Spleen (tissue), 11 donors: ENCODE results near the gene GALNT12. TPM values are rescaled to one million over a fixed set of nuclear protein-coding genes. Genes with fewer than 3 reads are reported as not detected.

Experiments used
- DNase-seq: peaks from one replicate; pipeline ENCODE4 v3.0.0-alpha.2; 2020
- H3K27ac ChIP-seq, 8 donors: fragments of 200-600 bp; sonication (generic) in 7 of 8; 1 replicate in 4 of 8; 2 replicates in 4 of 8; pipeline versions ENCODE4 v1.5.0 to v1.8.0; 2016 to 2021; ENCODE audit warnings: inconsistent platforms in 4 of 8, mild to moderate bottlenecking in 4 of 8, moderate library complexity in 1 of 8
- H3K27me3 ChIP-seq, 7 donors: fragments of 200-600 bp; sonication (generic) in 6 of 7; replicated peaks in 1 of 7; 1 replicate in 4 of 7; 2 replicates in 3 of 7; pipeline versions ENCODE4 v1.5.0 to v1.8.0; 2016 to 2021; ENCODE audit warnings: inconsistent platforms in 3 of 7, mild to moderate bottlenecking in 1 of 7
- H3K36me3 ChIP-seq, 6 donors: fragments of 200-600 bp; sonication (generic) in 5 of 6; 1 replicate in 4 of 6; 2 replicates in 2 of 6; pipeline versions ENCODE4 v1.5.0 to v1.8.0; 2016 to 2021; ENCODE audit warnings: inconsistent platforms in 2 of 6
- H3K4me1 ChIP-seq, 6 donors: fragments of 200-600 bp; sonication (generic) in 5 of 6; 1 replicate in 3 of 6; 2 replicates in 3 of 6; pipeline versions ENCODE4 v1.5.0 to v1.8.0; 2016 to 2021; ENCODE audit warnings: inconsistent platforms in 3 of 6
- H3K4me3 ChIP-seq, 8 donors: fragments of 200-600 bp; sonication (generic) in 7 of 8; 1 replicate in 4 of 8; 2 replicates in 4 of 8; pipeline versions ENCODE4 v1.5.0 to v1.8.0; 2016 to 2021; ENCODE audit warnings: inconsistent platforms in 4 of 8, mild to moderate bottlenecking in 4 of 8, moderate library complexity in 2 of 8
- H3K9me3 ChIP-seq, 8 donors: fragments of 200-600 bp; sonication (generic) in 7 of 8; 1 replicate in 4 of 8; 2 replicates in 4 of 8; pipeline versions ENCODE4 v1.5.0 to v1.8.0; 2016 to 2021; ENCODE audit warnings: inconsistent platforms in 4 of 8
- POLR2A ChIP-seq, 3 donors: fragments of 450-650 bp; IDR thresholded peaks; one replicate each; pipeline ENCODE4 v1.5.1; 2017; ENCODE audit warnings: antibody characterized with exemption in 3 of 3, mild to moderate bottlenecking in 1 of 3
- POLR2AphosphoS5 ChIP-seq, 3 donors: sonication (generic); formaldehyde crosslinking; IDR thresholded peaks; one replicate each; pipeline ENCODE4 v1.5.1; 2017; ENCODE audit warnings: antibody characterized with exemption in 3 of 3
- WGBS, 5 donors: extraction: QIAGEN DNeasy Blood & Tissue Kit in 3 of 5; methylation state at CpG; one replicate each; pipeline versions ENCODE4 v1.1.5 to v1.1.7; 2013 to 2018; 5-methylcytosine and 5-hydroxymethylcytosine counted together
- intact Hi-C: fragments of 100-400 bp; cut with DNase I; formaldehyde crosslinking; loops from one replicate; pipeline ENCODE4 v1.15.0; 2023; ENCODE audit warnings: low total_unique reads
- polyA plus RNA-seq, 3 donors: library from polyadenylated mRNA; stranded (reverse); fragments of 200-250 nt; gene quantifications; one replicate each; pipeline ENCODE4 v1.2.1, GENCODE V29; 2013
- total RNA-seq, 7 donors: library from RNA; depleted of rRNA in 3 of 7; stranded (reverse); fragments of >200 nt in 3 of 7; fragmentation: NEBNext Ultra II Directional in 4 of 7; extraction: Animal tissue kit (Norgen Biotek cat#: 25700) in 4 of 7; gene quantifications; one replicate each; pipeline versions ENCODE4 v1.1.0 to v1.2.1, GENCODE V29; 2016 to 2021
- TF ChIP-seq, protein P1 (sequence below), 11 experiments: fragments of 200-600 bp in 7 of 11; fragments of 450-650 bp in 4 of 11; sonication (generic) in 4 of 11; IDR thresholded peaks in 8 of 11; conservative IDR thresholded peaks in 3 of 11; 1 replicate in 7 of 11; 2 replicates in 4 of 11; pipeline versions ENCODE4 v1.4.0 to v1.8.0; 2016 to 2021; ENCODE audit warnings: antibody characterized with exemption in 11 of 11, inconsistent platforms in 4 of 11, mild to moderate bottlenecking in 1 of 11
- donor health status: healthy with polysubstance abuse.
- donor health status: DM: no; HTN: no; CAD: no; lungs with moderate emphysema.
- donor health status: DM: no; HTN: no; CAD: no.
- donor health status: Bipolar disorder and iron deficiency.
- donor health status: healthy.
- donor health status: DM: no; HTN: no; CAD: no.
- donor health status: DM: yes; HTN: yes; CAD: no.

Gene GALNT12
- total and polyA plus RNA-seq, 10 donors: 1.2 to 3.2 (median 2.5) TPM

DNA sequence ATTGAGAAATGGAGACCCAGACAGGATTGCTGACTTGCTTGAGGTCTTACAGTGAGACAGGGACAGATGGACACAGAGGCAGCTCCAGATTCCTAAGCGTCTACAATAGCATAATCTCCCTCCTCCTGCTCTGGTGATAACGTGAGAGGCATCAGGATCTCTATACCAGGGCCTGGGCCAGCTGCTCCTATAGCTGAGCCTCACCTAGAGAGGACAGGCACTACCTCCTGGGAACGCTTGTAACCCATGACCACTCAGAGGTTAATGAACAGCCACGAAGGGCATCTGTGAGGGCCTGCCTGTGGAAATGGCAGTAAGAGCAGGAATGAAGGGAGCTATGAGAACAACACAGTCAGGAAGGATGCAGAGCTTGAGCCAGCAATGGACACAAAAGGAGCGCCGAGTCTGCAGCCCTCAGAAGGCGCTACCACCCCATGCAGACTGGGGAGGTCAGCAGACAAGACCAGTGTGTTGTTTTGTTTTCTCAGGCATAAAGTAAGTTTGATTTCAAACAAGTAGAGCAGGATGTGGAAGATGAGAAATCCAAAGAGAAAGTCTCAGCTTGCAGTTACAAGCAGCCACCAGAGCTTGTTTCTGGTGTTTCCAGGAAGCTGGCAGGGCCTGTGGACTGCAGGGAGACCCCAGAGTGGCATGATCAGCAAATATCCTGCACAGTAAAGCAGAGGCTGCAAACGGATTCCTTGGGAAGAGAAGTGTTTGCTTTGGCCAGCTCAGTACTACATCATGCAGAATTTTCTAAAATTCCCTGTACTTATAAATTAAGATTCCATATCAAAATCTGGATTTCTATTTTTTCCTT lies 28.5 kb upstream of the GALNT12 start:
- intact Hi-C loops: no loop called here
- 79 to 88% (median 82%) methylated on average over 8 of the region's 8 CpGs for whole genome bisulfite sequencing, 5 donors
- no peak for DNase-seq
- peaks cover 0 to 39% (median 0%) of the 10 kb centered on the region in 6 donors for H3K36me3 ChIP-seq
- H3K27ac ChIP-seq: no peak overlapping the region
- H3K27me3 ChIP-seq: no peaks in the 10 kb centered on the region
- no peak overlapping the region for H3K4me3 ChIP-seq
- no peaks in the 10 kb centered on the region for H3K9me3 ChIP-seq
- H3K4me1 ChIP-seq: no peaks in the 10 kb centered on the region
- TF ChIP-seq, protein P1, sequence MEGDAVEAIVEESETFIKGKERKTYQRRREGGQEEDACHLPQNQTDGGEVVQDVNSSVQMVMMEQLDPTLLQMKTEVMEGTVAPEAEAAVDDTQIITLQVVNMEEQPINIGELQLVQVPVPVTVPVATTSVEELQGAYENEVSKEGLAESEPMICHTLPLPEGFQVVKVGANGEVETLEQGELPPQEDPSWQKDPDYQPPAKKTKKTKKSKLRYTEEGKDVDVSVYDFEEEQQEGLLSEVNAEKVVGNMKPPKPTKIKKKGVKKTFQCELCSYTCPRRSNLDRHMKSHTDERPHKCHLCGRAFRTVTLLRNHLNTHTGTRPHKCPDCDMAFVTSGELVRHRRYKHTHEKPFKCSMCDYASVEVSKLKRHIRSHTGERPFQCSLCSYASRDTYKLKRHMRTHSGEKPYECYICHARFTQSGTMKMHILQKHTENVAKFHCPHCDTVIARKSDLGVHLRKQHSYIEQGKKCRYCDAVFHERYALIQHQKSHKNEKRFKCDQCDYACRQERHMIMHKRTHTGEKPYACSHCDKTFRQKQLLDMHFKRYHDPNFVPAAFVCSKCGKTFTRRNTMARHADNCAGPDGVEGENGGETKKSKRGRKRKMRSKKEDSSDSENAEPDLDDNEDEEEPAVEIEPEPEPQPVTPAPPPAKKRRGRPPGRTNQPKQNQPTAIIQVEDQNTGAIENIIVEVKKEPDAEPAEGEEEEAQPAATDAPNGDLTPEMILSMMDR (IDR thresholded peaks at IDR 0.05 in 8 of 11, conservative IDR thresholded peaks at IDR 0.05 in 3 of 11): no peak
- TF ChIP-seq POLR2A (IDR thresholded peaks at IDR 0.05): no peak
- TF ChIP-seq POLR2AphosphoS5 (IDR thresholded peaks at IDR 0.05): no peak

DNA sequence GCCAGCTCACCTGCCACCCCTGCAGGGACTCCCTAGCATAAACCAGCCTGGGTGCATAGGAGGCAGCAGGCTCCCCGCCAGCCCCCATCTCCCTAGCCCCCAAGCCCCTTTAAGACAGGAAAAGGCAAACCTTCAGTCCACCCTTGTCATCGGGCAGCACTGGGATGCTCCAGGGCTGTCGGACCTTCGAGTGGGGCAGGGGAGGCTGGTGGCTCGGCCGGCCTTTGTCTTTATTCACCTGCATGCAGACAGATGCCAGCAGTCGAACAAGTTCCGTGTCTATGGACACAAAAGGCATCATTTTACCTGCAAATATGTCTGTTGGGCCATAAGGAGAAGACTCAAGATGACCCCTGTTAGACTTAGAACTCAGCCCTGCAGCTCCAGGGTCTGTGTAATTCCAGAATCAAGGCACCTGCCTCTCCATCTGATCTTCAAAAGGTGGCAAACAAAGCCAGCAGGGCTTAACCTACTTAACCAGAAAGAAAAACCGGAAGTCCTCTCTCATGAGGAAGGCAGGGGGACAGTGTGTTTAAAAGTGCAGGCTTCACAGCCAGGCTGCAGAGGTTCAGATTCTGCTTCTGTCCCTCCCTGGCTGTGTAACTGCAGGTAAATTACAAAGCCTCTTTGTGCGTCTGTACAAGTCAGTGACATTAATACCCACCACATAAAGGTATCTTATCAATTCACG lies 27.3 kb upstream of the GALNT12 start:
- Histone ChIP-seq H3K27me3 (no peaks in the 10 kb centered on the region), H3K4me3 (no peak overlapping the region), H3K27ac (no peak overlapping the region), H3K9me3 (no peaks in the 10 kb centered on the region), H3K36me3 (peaks cover 0 to 40% (median 0%) of the 10 kb centered on the region in 6 donors), H3K4me1 (no peaks in the 10 kb centered on the region)
- intact Hi-C loops: no loop called here
- DNase-seq: no peak
- WGBS, 5 donors: 92 to 95% (median 94%) methylated on average over 7 to 11 of the region's 11 CpGs
- TF ChIP-seq POLR2A (IDR thresholded peaks at IDR 0.05) (no peak), POLR2AphosphoS5 (IDR thresholded peaks at IDR 0.05) (no peak)
- TF ChIP-seq, protein P1 (IDR thresholded peaks at IDR 0.05 in 8 of 11, conservative IDR thresholded peaks at IDR 0.05 in 3 of 11): no peak

DNA sequence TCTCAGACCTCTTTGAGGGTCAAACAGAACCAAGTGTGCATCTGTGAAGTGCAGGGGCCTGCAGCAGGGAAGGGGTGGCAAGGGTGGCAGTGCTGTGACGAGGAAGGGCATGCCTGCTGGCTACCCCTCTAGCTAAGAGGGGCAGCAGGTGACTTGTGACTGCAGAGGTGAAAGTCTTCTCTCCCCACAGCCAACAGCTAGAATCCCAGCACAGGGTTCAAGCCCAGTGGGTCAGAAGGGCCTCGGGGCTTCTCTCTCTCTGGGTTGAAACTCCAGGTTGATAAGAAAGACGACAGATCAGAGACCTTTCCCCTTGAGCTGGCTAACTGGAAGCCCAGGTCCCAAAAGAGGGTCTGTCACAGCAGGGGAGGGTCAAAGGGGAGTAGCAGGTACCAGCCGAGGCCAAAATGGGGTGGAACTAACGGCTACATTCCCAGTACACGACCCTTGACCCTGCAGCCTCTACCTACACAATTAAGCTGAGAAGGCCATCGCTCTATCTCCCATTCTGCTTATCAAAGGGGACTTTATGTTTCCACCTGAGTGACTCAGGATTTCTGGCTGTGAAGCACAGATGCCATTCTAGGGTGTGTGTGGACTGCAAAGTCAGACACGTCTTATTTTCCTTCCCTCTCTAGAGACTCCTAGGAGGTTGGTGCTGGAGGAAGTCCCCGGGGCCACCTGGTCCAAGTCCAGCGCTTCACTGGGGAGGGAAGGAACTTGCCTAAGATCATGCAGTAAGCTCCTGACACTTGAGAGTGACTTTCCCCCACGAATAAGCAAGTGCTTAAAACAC lies 25.7 kb upstream of the GALNT12 start:
- Histone ChIP-seq H3K4me1 (no peaks in the 10 kb centered on the region), H3K27ac (no peak overlapping the region), H3K9me3 (no peaks in the 10 kb centered on the region), H3K27me3 (no peaks in the 10 kb centered on the region), H3K36me3 (peaks cover 0 to 40% (median 0%) of the 10 kb centered on the region in 6 donors), H3K4me3 (no peak overlapping the region)
- TF ChIP-seq POLR2A (IDR thresholded peaks at IDR 0.05) (no peak), POLR2AphosphoS5 (IDR thresholded peaks at IDR 0.05) (no peak)
- TF ChIP-seq, protein P1 (IDR thresholded peaks at IDR 0.05 in 8 of 11, conservative IDR thresholded peaks at IDR 0.05 in 3 of 11): no peak
- DNase-seq: no peak
- WGBS, 5 donors: 72 to 83% (median 79%) methylated on average over 11 of the region's 11 CpGs
- intact Hi-C loops: no loop called here
